GM19372 (cell line): ENCODE results near the gene CDKN2AIPNL.
"Not testable (repeated sequence)": the region's sequence is repeated elsewhere in the genome, so short reads cannot be mapped to it uniquely, and the experiment has no call there.

Source experiments
- ATAC-seq: cut with Tn5 transposase; IDR thresholded peaks from one replicate; pipeline ENCODE4 v1.9.1; 2021; ENCODE audit warnings: mild to moderate bottlenecking, low read depth, moderate library complexity; ENCODE audit not compliant: unreplicated experiment

CDKN2AIPNL gene

GRCh38 chr5:134439210-134439654 is 27.6 kb upstream of the CDKN2AIPNL start:
- no peak for ATAC-seq

GRCh38 chr5:134438721-134439123 is 27.0 kb upstream of the CDKN2AIPNL start:
- no peak for ATAC-seq

- ATAC-seq = no peak
Measured at GRCh38 chr5:134437847-134438581, 26.3 kb upstream of the CDKN2AIPNL start.

- no peak for ATAC-seq
Measured at GRCh38 chr5:134437340-134437846, 25.7 kb upstream of the CDKN2AIPNL start.

GRCh38 chr5:134436523-134437339 is 25.1 kb upstream of the CDKN2AIPNL start:
- ATAC-seq = peak; percentile 93

GRCh38 chr5:134435560-134435959 is 23.9 kb upstream of the CDKN2AIPNL start:
- no peak for ATAC-seq

GRCh38 chr5:134432677-134433359 is 21.1 kb upstream of the CDKN2AIPNL start:
- ATAC-seq = no peak

- no peak for ATAC-seq
Measured at GRCh38 chr5:134432174-134432573, 20.5 kb upstream of the CDKN2AIPNL start.

GRCh38 chr5:134430001-134430569 is 18.4 kb upstream of the CDKN2AIPNL start:
- ATAC-seq = no peak

GRCh38 chr5:134427540-134428041 is 15.9 kb upstream of the CDKN2AIPNL start:
- ATAC-seq = no peak

- no peak for ATAC-seq
Measured at GRCh38 chr5:134426361-134426760, 14.7 kb upstream of the CDKN2AIPNL start.

- no peak for ATAC-seq
Measured at GRCh38 chr5:134423376-134423775, 11.7 kb upstream of the CDKN2AIPNL start.

GRCh38 chr5:134422791-134423365 is 11.2 kb upstream of the CDKN2AIPNL start:
- no peak for ATAC-seq

GRCh38 chr5:134421038-134421437 is 9.4 kb upstream of the CDKN2AIPNL start:
- not testable (repeated sequence) for ATAC-seq

- no peak for ATAC-seq
Measured at GRCh38 chr5:134420343-134420742, 8.7 kb upstream of the CDKN2AIPNL start.

- ATAC-seq = no peak
Measured at GRCh38 chr5:134418958-134419357, 7.3 kb upstream of the CDKN2AIPNL start.

- no peak for ATAC-seq
Measured at GRCh38 chr5:134417707-134418106, 6.0 kb upstream of the CDKN2AIPNL start.

GRCh38 chr5:134413046-134413445 is 1.4 kb upstream of the CDKN2AIPNL start:
- no peak for ATAC-seq

GRCh38 chr5:134411228-134411545 is 494 bp downstream of the CDKN2AIPNL start:
- ATAC-seq = no peak

GRCh38 chr5:134410822-134411221 is 859 bp downstream of the CDKN2AIPNL start:
- no peak for ATAC-seq
